ENCODE data around the gene COL6A1.

COL6A1 gene

GRCh38 chr21:46038341-46038829, 56.8 kb downstream of the COL6A1 start:
- TF ChIP-seq SIN3A (IDR thresholded peaks at IDR 0.05; ENCODE audit: borderline replicate concordance, insufficient read depth, low read length) (no peak), REST (IDR thresholded peaks at IDR 0.05; ENCODE audit: insufficient read depth in 1 of 2, low read depth in 2 of 2, low read length in 2 of 2) (no peak), POLR2AphosphoS5 (IDR thresholded peaks at IDR 0.05; ENCODE audit: low read depth, low read length) (no peak), TAF1 (IDR thresholded peaks at IDR 0.05; ENCODE audit: borderline replicate concordance, insufficient read depth, low read length) (no peak), FOXP2 (optimal IDR thresholded peaks at IDR 0.05; ENCODE audit: borderline replicate concordance, extremely low read depth, extremely low read length, insufficient read depth) (no peak)

GRCh38 chr21:46038871-46039397, 57.4 kb downstream of the COL6A1 start:
- no peak for TF ChIP-seq REST (IDR thresholded peaks at IDR 0.05; ENCODE audit: insufficient read depth in 1 of 2, low read depth in 2 of 2, low read length in 2 of 2)

DNA sequence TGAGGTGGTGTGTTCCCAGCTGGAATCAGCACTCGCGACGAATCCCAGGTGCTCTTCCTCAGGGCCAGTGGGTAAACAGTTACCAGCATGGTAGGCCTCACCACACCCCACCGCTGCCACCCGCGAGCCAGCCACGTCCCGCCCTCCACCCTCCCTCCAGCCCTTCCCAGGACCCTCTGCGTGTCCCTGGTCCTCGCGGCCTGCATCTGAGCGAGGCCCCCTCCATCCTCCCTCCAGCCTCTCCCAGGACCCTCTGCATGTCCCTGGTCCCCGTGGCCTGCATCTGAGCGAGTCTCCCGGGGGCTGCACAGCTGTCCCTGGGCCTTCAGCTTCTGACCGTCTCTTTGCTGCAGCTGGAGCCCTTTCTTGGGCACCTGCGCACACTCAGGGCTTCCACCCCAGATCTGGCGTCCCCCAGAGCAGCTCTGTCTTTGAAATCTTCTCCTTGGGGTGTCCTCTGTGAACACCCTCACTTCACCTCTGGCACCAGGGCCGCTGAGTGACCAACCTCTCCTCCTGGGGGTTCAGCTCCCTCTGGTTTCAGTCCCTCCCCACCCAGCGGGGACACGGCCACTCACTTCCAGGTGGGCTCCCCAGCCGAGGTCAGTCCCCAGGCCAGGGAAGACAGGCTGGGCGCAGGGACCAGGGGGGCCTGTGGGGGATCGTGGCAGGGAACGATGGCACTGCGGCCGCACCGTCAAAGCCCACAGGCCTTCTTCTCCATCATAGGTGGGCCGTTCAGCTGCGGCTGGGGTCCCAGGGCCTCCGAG, 58.5 kb downstream of the COL6A1 start:
- TF ChIP-seq FOXP2 (optimal IDR thresholded peaks at IDR 0.05; ENCODE audit: borderline replicate concordance, extremely low read depth, extremely low read length, insufficient read depth) (no peak), TAF1 (IDR thresholded peaks at IDR 0.05; ENCODE audit: borderline replicate concordance, insufficient read depth, low read length) (no peak), SIN3A (IDR thresholded peaks at IDR 0.05; ENCODE audit: borderline replicate concordance, insufficient read depth, low read length) (no peak), REST (IDR thresholded peaks at IDR 0.05; ENCODE audit: insufficient read depth in 1 of 2, low read depth in 2 of 2, low read length in 2 of 2) (no peak), POLR2AphosphoS5 (IDR thresholded peaks at IDR 0.05; ENCODE audit: low read depth, low read length) (no peak)

GRCh38 chr21:46040707-46041106, 59.1 kb downstream of the COL6A1 start:
- no peak for TF ChIP-seq POLR2AphosphoS5 (IDR thresholded peaks at IDR 0.05; ENCODE audit: low read depth, low read length)

- no peak for TF ChIP-seq SIN3A (IDR thresholded peaks at IDR 0.05; ENCODE audit: borderline replicate concordance, insufficient read depth, low read length)
- no peak for TF ChIP-seq REST (IDR thresholded peaks at IDR 0.05; ENCODE audit: insufficient read depth in 1 of 2, low read depth in 2 of 2, low read length in 2 of 2)
- no peak for TF ChIP-seq POLR2AphosphoS5 (IDR thresholded peaks at IDR 0.05; ENCODE audit: low read depth, low read length)
- TF ChIP-seq TAF1 (IDR thresholded peaks at IDR 0.05; ENCODE audit: borderline replicate concordance, insufficient read depth, low read length) = no peak
- no peak for TF ChIP-seq FOXP2 (optimal IDR thresholded peaks at IDR 0.05; ENCODE audit: borderline replicate concordance, extremely low read depth, extremely low read length, insufficient read depth)
Measured at GRCh38 chr21:46041183-46041582, 59.6 kb downstream of the COL6A1 start.

All from PFSK-1 (cell line).